ENCODE data around the gene PAM16.
"Not testable (repeated sequence)": the region's sequence is repeated elsewhere in the genome, so short reads cannot be mapped to it uniquely, and the experiment has no call there.

The PAM16 gene

DNA sequence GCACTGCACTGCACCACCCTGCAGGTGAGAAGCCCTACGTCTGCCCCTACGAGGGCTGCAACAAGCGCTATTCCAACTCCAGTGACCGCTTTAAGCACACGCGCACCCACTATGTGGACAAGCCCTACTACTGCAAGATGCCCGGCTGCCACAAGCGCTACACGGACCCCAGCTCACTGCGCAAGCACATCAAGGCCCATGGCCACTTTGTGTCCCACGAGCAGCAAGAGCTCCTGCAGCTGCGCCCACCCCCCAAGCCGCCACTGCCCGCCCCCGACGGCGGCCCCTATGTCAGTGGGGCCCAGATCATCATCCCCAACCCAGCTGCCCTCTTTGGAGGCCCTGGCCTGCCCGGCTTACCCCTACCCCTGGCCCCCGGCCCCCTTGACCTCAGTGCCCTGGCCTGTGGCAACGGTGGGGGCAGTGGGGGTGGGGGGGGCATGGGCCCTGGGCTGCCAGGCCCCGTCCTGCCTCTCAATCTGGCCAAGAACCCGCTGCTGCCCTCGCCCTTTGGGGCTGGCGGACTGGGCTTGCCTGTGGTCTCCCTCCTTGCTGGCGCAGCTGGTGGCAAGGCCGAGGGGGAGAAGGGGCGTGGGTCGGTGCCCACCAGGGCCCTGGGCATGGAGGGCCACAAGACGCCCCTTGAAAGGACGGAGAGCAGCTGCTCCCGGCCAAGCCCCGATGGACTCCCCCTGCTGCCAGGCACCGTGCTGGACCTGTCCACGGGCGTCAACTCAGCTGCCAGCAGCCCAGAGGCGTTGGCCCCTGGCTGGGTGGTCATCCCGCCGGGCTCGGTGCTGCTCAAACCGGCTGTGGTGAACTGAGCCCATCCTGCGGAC lies 14.2 kb downstream of the PAM16 start:
- no peak overlapping the region for H3K4me3 ChIP-seq (ENCODE audit: low read depth, low read length)
- TF ChIP-seq CTCF (IDR thresholded peaks at IDR 0.05; ENCODE audit: borderline replicate concordance, insufficient read depth, low read depth, low read length), result no peak

GRCh38 chr16:4334724-4335495 lies 16.2 kb downstream of the PAM16 start:
- no peak overlapping the region for H3K4me3 ChIP-seq (ENCODE audit: low read depth, low read length)
- TF ChIP-seq CTCF (IDR thresholded peaks at IDR 0.05; ENCODE audit: borderline replicate concordance, insufficient read depth, low read depth, low read length), result no peak

DNA sequence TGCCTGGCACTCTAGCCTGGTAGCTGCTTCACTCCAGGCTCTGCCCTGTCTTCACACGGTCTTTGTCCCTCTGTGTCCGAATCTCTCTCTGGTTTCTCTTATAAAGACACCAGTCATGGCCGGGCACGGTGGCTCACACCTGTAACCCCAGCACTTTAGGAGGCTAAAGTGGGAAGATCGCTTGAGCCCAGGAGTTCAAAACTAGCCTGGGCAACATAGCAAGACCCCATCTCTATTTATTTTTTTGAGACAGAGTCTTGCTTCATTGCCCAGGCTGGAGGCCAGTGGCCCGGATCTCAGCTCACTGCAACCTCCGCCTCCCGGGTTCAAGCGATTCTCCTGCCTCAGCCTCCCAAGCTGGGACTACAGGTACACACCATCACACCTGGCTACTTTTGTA lies 17.4 kb downstream of the PAM16 start:
- H3K4me3 ChIP-seq (ENCODE audit: low read depth, low read length), result not testable (repeated sequence)

DNA sequence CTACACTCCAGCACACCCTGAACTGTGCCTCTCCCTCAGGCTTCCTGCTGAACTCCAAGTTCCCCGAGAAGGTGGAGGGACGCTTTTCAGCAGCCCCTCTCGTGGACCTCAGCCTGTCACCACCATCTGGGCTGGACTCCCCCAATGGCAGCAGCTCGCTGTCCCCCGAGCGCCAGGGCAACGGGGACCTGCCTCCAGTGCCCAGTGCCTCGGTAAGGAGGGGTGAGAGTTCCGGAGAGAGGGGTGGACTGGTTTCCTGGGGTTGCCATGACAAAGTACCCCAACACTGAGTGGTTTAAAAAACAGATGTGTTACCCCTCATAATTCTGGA lies 17.8 kb downstream of the PAM16 start:
- TF ChIP-seq CTCF (IDR thresholded peaks at IDR 0.05; ENCODE audit: borderline replicate concordance, insufficient read depth, low read depth, low read length), result no peak
- H3K4me3 ChIP-seq (ENCODE audit: low read depth, low read length), result no peak overlapping the region

- no peak overlapping the region for H3K4me3 ChIP-seq (ENCODE audit: low read depth, low read length)
- no peak for TF ChIP-seq CTCF (IDR thresholded peaks at IDR 0.05; ENCODE audit: borderline replicate concordance, insufficient read depth, low read depth, low read length)
Observed at GRCh38 chr16:4332623-4333307, 18.4 kb downstream of the PAM16 start.

DNA sequence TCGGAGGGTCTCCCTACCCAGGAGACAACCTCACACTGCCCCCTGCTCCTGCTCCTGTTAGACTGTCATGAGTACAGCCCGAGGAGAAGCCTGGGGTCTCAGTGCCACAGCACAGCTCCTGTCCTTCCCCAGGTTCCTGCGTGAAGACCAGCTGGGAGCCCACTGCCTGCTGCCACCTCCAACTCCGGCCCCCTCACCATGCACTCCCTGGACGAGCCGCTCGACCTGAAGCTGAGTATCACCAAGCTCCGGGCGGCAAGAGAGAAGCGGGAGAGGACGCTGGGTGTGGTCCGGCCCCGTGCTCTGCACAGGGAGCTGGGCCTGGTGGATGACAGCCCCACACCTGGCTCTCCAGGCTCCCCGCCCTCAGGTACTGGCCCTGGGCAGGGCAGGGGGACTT lies 19.0 kb downstream of the PAM16 start:
- no peak for TF ChIP-seq CTCF (IDR thresholded peaks at IDR 0.05; ENCODE audit: borderline replicate concordance, insufficient read depth, low read depth, low read length)
- H3K4me3 ChIP-seq (ENCODE audit: low read depth, low read length), result no peak overlapping the region

DNA sequence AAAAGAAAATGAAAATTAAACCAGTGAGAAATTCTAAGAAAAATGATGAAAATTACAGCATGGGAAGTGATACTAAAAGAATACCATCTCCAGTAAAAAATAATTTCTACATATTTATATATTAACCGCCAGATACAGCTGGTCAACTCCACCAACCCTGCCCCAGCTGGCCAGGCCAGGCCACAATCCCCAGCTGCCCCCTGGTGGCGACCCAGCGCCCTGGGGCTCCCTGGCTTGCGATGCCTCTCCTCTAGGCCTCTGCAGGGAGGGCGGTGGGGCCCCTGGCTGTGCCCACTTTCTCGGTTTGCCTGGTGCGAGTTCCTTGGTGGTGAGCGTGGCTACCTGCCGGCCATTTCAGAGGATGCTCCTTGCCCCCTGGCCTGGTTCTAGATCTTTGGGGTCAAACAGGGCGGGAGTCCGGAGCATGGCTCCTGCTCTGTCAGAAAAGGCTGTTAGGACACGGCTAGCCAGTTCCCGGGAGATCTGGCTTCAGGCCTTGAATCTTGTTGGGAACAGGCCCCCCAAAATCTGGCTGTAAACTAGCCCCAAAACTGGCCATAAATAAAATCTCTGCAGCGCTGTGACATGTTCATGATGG lies 20.7 kb downstream of the PAM16 start:
- peak; percentile 97 for TF ChIP-seq CTCF (IDR thresholded peaks at IDR 0.05; ENCODE audit: borderline replicate concordance, insufficient read depth, low read depth, low read length)

More for the DNA sequence above, 20.7 kb downstream of the PAM16 start:
- H3K4me3 ChIP-seq (ENCODE audit: low read depth, low read length), result no peak overlapping the region
